ENCODE results near the gene THTPA. TPM values are rescaled to one million over a fixed set of nuclear protein-coding genes. Genes with fewer than 3 reads are reported as not detected.

THTPA gene
- total and polyA plus RNA-seq, 2 of the 4 experiments (the other 2 are of a cell fraction), result 5.0 to 9.2 TPM

GRCh38 chr14:23608454-23608853, 52.4 kb downstream of the THTPA start:
- no peaks in the 10 kb centered on the region for H3K79me1 ChIP-seq (ENCODE audit: low read depth in 1 of 2, low read length in 2 of 2)
- no peak overlapping the region for H2BK15ac ChIP-seq (ENCODE audit: low read depth, low read length)
- no peak overlapping the region for H4K5ac ChIP-seq (ENCODE audit: low read depth, low read length)
- H2BK20ac ChIP-seq (ENCODE audit: low read depth, low read length), result no peak overlapping the region
- dilution Hi-C loops (cut with HindIII; ENCODE audit: low sequenced_read_pairs, unreplicated experiment), result no loop called here
- no peak overlapping the region for H2BK120ac ChIP-seq (ENCODE audit: low read depth, low read length)
- no peaks in the 10 kb centered on the region for H3K9me3 ChIP-seq (ENCODE audit: control insufficient read depth, insufficient read depth, low read length)
- intact Hi-C loops (cut with micrococcal nuclease), result no loop called here
- H2AK9ac ChIP-seq (replicated peaks; ENCODE audit: low read depth, low read length, poor library complexity), result no peak overlapping the region
- H2AK5ac ChIP-seq (ENCODE audit: low read depth, low read length), result no peak overlapping the region
- no peak overlapping the region for H3K9ac ChIP-seq (ENCODE audit: low read depth, low read length)
- no peak overlapping the region for H4K91ac ChIP-seq (ENCODE audit: insufficient read depth, low read depth, low read length)
- no peaks in the 10 kb centered on the region for H3K36me3 ChIP-seq (ENCODE audit: control insufficient read depth, insufficient read depth, low read length)
- no peak overlapping the region for H2BK5ac ChIP-seq (ENCODE audit: low read depth, low read length, poor library complexity, severe bottlenecking)
- no peak overlapping the region for H4K8ac ChIP-seq (ENCODE audit: low read depth in 2 of 2, low read length in 2 of 2)
- ChIA-PET CTCF (no interaction called here), POLR2A (ENCODE audit: unreplicated experiment) (no interaction called here)
- H3K9me1 ChIP-seq (ENCODE audit: insufficient read depth, low read length), result no peaks in the 10 kb centered on the region
- no peak overlapping the region for H3K56ac ChIP-seq (ENCODE audit: extremely low read depth, insufficient read depth, low read length)
- no peak overlapping the region for H3K14ac ChIP-seq (replicated peaks; ENCODE audit: low read depth, low read length)
- no peak for DNase-seq
- in situ Hi-C loops (cut with MboI; ENCODE audit: low sequenced_read_pairs), result no loop called here
- no peaks in the 10 kb centered on the region for H4K20me1 ChIP-seq (ENCODE audit: insufficient read depth, low read length)
- no peaks in the 10 kb centered on the region for H3K4me1 ChIP-seq (ENCODE audit: control insufficient read depth, insufficient read depth, low read length)
- WGBS, 2 experiments (ENCODE audit: extremely low coverage in 2 of 2, insufficient read length in 1 of 2), result no CpG with 5 or more reads among the region's 1 CpG
- no peak overlapping the region for H2AFZ ChIP-seq (replicated peaks; ENCODE audit: low read length, poor library complexity)
- TF ChIP-seq RCOR1 (IDR thresholded peaks at IDR 0.05; ENCODE audit: insufficient replicate concordance, low read length) (no peak), BHLHE40 (IDR thresholded peaks at IDR 0.05; ENCODE audit: low read depth, low read length) (no peak), ELK1 (IDR thresholded peaks at IDR 0.05; ENCODE audit: borderline replicate concordance, low read depth, low read length) (no peak), POLR2A (IDR thresholded peaks at IDR 0.05; ENCODE audit: low read depth, low read length) (no peak), CHD1 (IDR thresholded peaks at IDR 0.05; ENCODE audit: low read depth, low read length) (no peak), CTCF (conservative IDR thresholded peaks at IDR 0.05; ENCODE audit: low read depth, low read length) (no peak), RFX5 (IDR thresholded peaks at IDR 0.05; ENCODE audit: low read depth, low read length) (no peak), NFE2L2 (IDR thresholded peaks at IDR 0.05; ENCODE audit: low read depth, low read length) (no peak), FOS (IDR thresholded peaks at IDR 0.05; ENCODE audit: low read depth, low read length) (no peak), RAD21 (IDR thresholded peaks at IDR 0.05; ENCODE audit: low read length) (no peak), CEBPB (IDR thresholded peaks at IDR 0.05; ENCODE audit: low read depth, low read length) (no peak), MXI1 (IDR thresholded peaks at IDR 0.05; ENCODE audit: borderline replicate concordance, low read depth, low read length) (no peak), MAZ (IDR thresholded peaks at IDR 0.05; ENCODE audit: borderline replicate concordance, low read depth, low read length) (no peak), USF2 (IDR thresholded peaks at IDR 0.05; ENCODE audit: low read depth, low read length) (no peak), SMC3 (IDR thresholded peaks at IDR 0.05; ENCODE audit: low read depth, low read length) (no peak), MAFK (IDR thresholded peaks at IDR 0.05; ENCODE audit: low read depth, low read length) (no peak)
- no peak overlapping the region for H3K4me2 ChIP-seq (ENCODE audit: low read depth, low read length)
- H3K23ac ChIP-seq (ENCODE audit: low read depth, low read length), result no peak overlapping the region
- no TSS peak for BruUV-seq (replicated peaks)
- H3K4ac ChIP-seq (ENCODE audit: low read depth, low read length), result no peak overlapping the region
- H3K27ac ChIP-seq (ENCODE audit: insufficient read depth, low read length), result no peak overlapping the region
- H3K4me3 ChIP-seq (ENCODE audit: insufficient read depth, low read depth, low read length), result no peak overlapping the region
- H3K18ac ChIP-seq (ENCODE audit: low read depth, low read length), result no peak overlapping the region
- peaks cover 5% of the 10 kb centered on the region for H3K27me3 ChIP-seq (ENCODE audit: control insufficient read depth, insufficient read depth, low read length)
- ATAC-seq (ENCODE audit: low read depth), result no peak

Measured in IMR-90 (cell line).